Measurements from ENCODE around the gene SIGLEC10. TPM values are rescaled to one million over a fixed set of nuclear protein-coding genes. Genes with fewer than 3 reads are reported as not detected.
"Not testable (repeated sequence)": the region's sequence is repeated elsewhere in the genome, so short reads cannot be mapped to it uniquely, and the experiment has no call there.

Gene SIGLEC10
- polyA plus RNA-seq, 1 donor (not counting 4 experiments of a cell fraction or from before 2014, with no cell fraction given): not detected

- H3K36me3 ChIP-seq (ENCODE audit: control insufficient read depth in 2 of 2, extremely low read depth in 1 of 2, insufficient read depth in 2 of 2, low read length in 2 of 2): no peaks in the 10 kb centered on the region
- no peak for FAIRE-seq
- dilution Hi-C loops (cut with MboI; ENCODE audit: extremely low pct_ligation_motif_present, low sequenced_read_pairs): no loop called here
- H3K27ac ChIP-seq (ENCODE audit: control insufficient read depth, insufficient read depth, low read length): no peak overlapping the region
- no peak for DNase-seq (ENCODE audit: low read depth, low spot score)
- H3K4me3 ChIP-seq (ENCODE audit: control insufficient read depth in 2 of 3, extremely low read depth in 1 of 3, insufficient read depth in 2 of 3, low read depth in 1 of 3, low read length in 3 of 3): no peak overlapping the region
- no peaks in the 10 kb centered on the region for H3K4me1 ChIP-seq (ENCODE audit: control insufficient read depth, extremely low read depth, insufficient read depth, low read length)
- H2AFZ ChIP-seq (ENCODE audit: control insufficient read depth, low read length): no peak overlapping the region
- H4K20me1 ChIP-seq (ENCODE audit: control insufficient read depth, extremely low read depth, insufficient read depth, low read length): no peaks in the 10 kb centered on the region
- no peak overlapping the region for H3K9ac ChIP-seq (ENCODE audit: control insufficient read depth, extremely low read depth, insufficient read depth, low read length)
- H3K79me2 ChIP-seq (ENCODE audit: control insufficient read depth, insufficient read depth, low read length): no peaks in the 10 kb centered on the region
- no peaks in the 10 kb centered on the region for H3K9me1 ChIP-seq (ENCODE audit: control insufficient read depth, extremely low read depth, insufficient read depth, low read length)
- H3K27me3 ChIP-seq (ENCODE audit: control insufficient read depth, extremely low read depth, insufficient read depth, low read length): no peaks in the 10 kb centered on the region
- TF ChIP-seq EZH2 (IDR thresholded peaks at IDR 0.05; ENCODE audit: low read length) (no peak), CTCF (optimal IDR thresholded peaks at IDR 0.05 in 1 of 3, IDR thresholded peaks at IDR 0.05 in 1 of 3, conservative IDR thresholded peaks at IDR 0.05 in 1 of 3; ENCODE audit: extremely low read depth in 1 of 3, insufficient read depth in 2 of 3, low read length in 3 of 3) (peak; percentile 20 to 53 (median 38))
- H3K9me3 ChIP-seq (ENCODE audit: control insufficient read depth, low read depth, low read length): no peaks in the 10 kb centered on the region
- no peak overlapping the region for H3K4me2 ChIP-seq (ENCODE audit: control insufficient read depth, extremely low read depth, insufficient read depth, low read depth, low read length)
Measured at GRCh38 chr19:51407511-51408131, 9.8 kb downstream of the SIGLEC10 start.

GRCh38 chr19:51402117-51402516 lies 15.3 kb downstream of the SIGLEC10 start:
- Histone ChIP-seq H4K20me1 (ENCODE audit: control insufficient read depth, extremely low read depth, insufficient read depth, low read length) (no peaks in the 10 kb centered on the region), H2AFZ (ENCODE audit: control insufficient read depth, low read length) (no peak overlapping the region), H3K36me3 (ENCODE audit: control insufficient read depth in 2 of 2, extremely low read depth in 1 of 2, insufficient read depth in 2 of 2, low read length in 2 of 2) (no peaks in the 10 kb centered on the region), H3K27ac (ENCODE audit: control insufficient read depth, insufficient read depth, low read length) (no peak overlapping the region), H3K79me2 (ENCODE audit: control insufficient read depth, insufficient read depth, low read length) (no peaks in the 10 kb centered on the region), H3K4me3 (ENCODE audit: control insufficient read depth in 2 of 3, extremely low read depth in 1 of 3, insufficient read depth in 2 of 3, low read depth in 1 of 3, low read length in 3 of 3) (no peak overlapping the region), H3K4me1 (ENCODE audit: control insufficient read depth, extremely low read depth, insufficient read depth, low read length) (no peaks in the 10 kb centered on the region), H3K4me2 (ENCODE audit: control insufficient read depth, extremely low read depth, insufficient read depth, low read depth, low read length) (no peak overlapping the region), H3K9me1 (ENCODE audit: control insufficient read depth, extremely low read depth, insufficient read depth, low read length) (no peaks in the 10 kb centered on the region), H3K9me3 (ENCODE audit: control insufficient read depth, low read depth, low read length) (peaks cover 4% of the 10 kb centered on the region), H3K9ac (ENCODE audit: control insufficient read depth, extremely low read depth, insufficient read depth, low read length) (no peak overlapping the region), H3K27me3 (ENCODE audit: control insufficient read depth, extremely low read depth, insufficient read depth, low read length) (no peaks in the 10 kb centered on the region)
- TF ChIP-seq EZH2 (IDR thresholded peaks at IDR 0.05; ENCODE audit: low read length): no peak
- TF ChIP-seq CTCF (optimal IDR thresholded peaks at IDR 0.05 in 1 of 3, IDR thresholded peaks at IDR 0.05 in 1 of 3, conservative IDR thresholded peaks at IDR 0.05 in 1 of 3; ENCODE audit: extremely low read depth in 1 of 3, insufficient read depth in 2 of 3, low read length in 3 of 3): no peak
- FAIRE-seq: no peak
- dilution Hi-C loops (cut with MboI; ENCODE audit: extremely low pct_ligation_motif_present, low sequenced_read_pairs): no loop called here
- DNase-seq (ENCODE audit: low read depth, low spot score): no peak

- H3K79me2 ChIP-seq (ENCODE audit: control insufficient read depth, insufficient read depth, low read length); H3K9ac ChIP-seq (ENCODE audit: control insufficient read depth, extremely low read depth, insufficient read depth, low read length); H3K9me1 ChIP-seq (ENCODE audit: control insufficient read depth, extremely low read depth, insufficient read depth, low read length); H3K4me2 ChIP-seq (ENCODE audit: control insufficient read depth, extremely low read depth, insufficient read depth, low read depth, low read length); H3K27ac ChIP-seq (ENCODE audit: control insufficient read depth, insufficient read depth, low read length); DNase-seq (ENCODE audit: low read depth, low spot score); H4K20me1 ChIP-seq (ENCODE audit: control insufficient read depth, extremely low read depth, insufficient read depth, low read length); dilution Hi-C loops (cut with MboI; ENCODE audit: extremely low pct_ligation_motif_present, low sequenced_read_pairs); H3K9me3 ChIP-seq (ENCODE audit: control insufficient read depth, low read depth, low read length); H3K4me3 ChIP-seq (ENCODE audit: control insufficient read depth in 2 of 3, extremely low read depth in 1 of 3, insufficient read depth in 2 of 3, low read depth in 1 of 3, low read length in 3 of 3); FAIRE-seq; H3K36me3 ChIP-seq (ENCODE audit: control insufficient read depth in 2 of 2, extremely low read depth in 1 of 2, insufficient read depth in 2 of 2, low read length in 2 of 2); H3K4me1 ChIP-seq (ENCODE audit: control insufficient read depth, extremely low read depth, insufficient read depth, low read length); H3K27me3 ChIP-seq (ENCODE audit: control insufficient read depth, extremely low read depth, insufficient read depth, low read length); H2AFZ ChIP-seq (ENCODE audit: control insufficient read depth, low read length): not testable (repeated sequence)
Measured at GRCh38 chr19:51399936-51400335, 17.5 kb downstream of the SIGLEC10 start.
